GM18951 (cell line): ENCODE measurements around the gene PLXND1.

Experiments
- POLR2A ChIP-seq: IDR thresholded peaks from 4 replicates; pipeline ENCODE4 v1.6.1; 2011; ENCODE audit warnings: mild to moderate bottlenecking; ENCODE audit not compliant: insufficient read length, insufficient read depth; ENCODE audit errors: extremely low read depth
- in situ Hi-C: fragments of 300-500 bp; cut with MboI; formaldehyde crosslinking; loops from one replicate; pipeline ENCODE4 v1.12.0; 2022; ENCODE audit warnings: low sequenced_read_pairs, mixed read lengths, inconsistent platforms; ENCODE audit not compliant: unreplicated experiment

Gene PLXND1

GRCh38 chr3:129598484-129598883, 8.0 kb downstream of the PLXND1 start:
- TF ChIP-seq POLR2A = no peak
- in situ Hi-C loops = no loop called here

- no peak for TF ChIP-seq POLR2A
- in situ Hi-C loops = no loop called here
Measured at GRCh38 chr3:129598000-129598381, 8.5 kb downstream of the PLXND1 start.

- TF ChIP-seq POLR2A = no peak
- in situ Hi-C loops = no loop called here
Measured at GRCh38 chr3:129597087-129597999, 9.1 kb downstream of the PLXND1 start.

- TF ChIP-seq POLR2A = no peak
- in situ Hi-C loops = no loop called here
Measured at GRCh38 chr3:129596194-129597086, 10.0 kb downstream of the PLXND1 start.

- no peak for TF ChIP-seq POLR2A
Measured at GRCh38 chr3:129595544-129596193, 10.8 kb downstream of the PLXND1 start.

GRCh38 chr3:129594907-129595390, 11.5 kb downstream of the PLXND1 start:
- TF ChIP-seq POLR2A = no peak
- in situ Hi-C loops = no loop called here

More at GRCh38 chr3:129595544-129596193, 10.8 kb downstream of the PLXND1 start:
- in situ Hi-C loops = no loop called here

- no peak for TF ChIP-seq POLR2A
- in situ Hi-C loops = no loop called here
Measured at GRCh38 chr3:129594409-129594808, 12.1 kb downstream of the PLXND1 start.

GRCh38 chr3:129593595-129594339, 12.7 kb downstream of the PLXND1 start:
- in situ Hi-C loops = no loop called here
- TF ChIP-seq POLR2A = no peak

- TF ChIP-seq POLR2A = no peak
- in situ Hi-C loops = no loop called here
Measured at GRCh38 chr3:129593230-129593594, 13.3 kb downstream of the PLXND1 start.

- in situ Hi-C loops = no loop called here
- no peak for TF ChIP-seq POLR2A
Measured at GRCh38 chr3:129592381-129593131, 13.9 kb downstream of the PLXND1 start.

GRCh38 chr3:129591932-129592331, 14.5 kb downstream of the PLXND1 start:
- in situ Hi-C loops = no loop called here
- no peak for TF ChIP-seq POLR2A

- in situ Hi-C loops = no loop called here
Measured at GRCh38 chr3:129590215-129590614, 16.3 kb downstream of the PLXND1 start.

More at GRCh38 chr3:129590215-129590614, 16.3 kb downstream of the PLXND1 start:
- no peak for TF ChIP-seq POLR2A
